DLD1 (cell line): ENCODE data around the gene DDRGK1.
"Not testable (repeated sequence)": the region's sequence is repeated elsewhere in the genome, so short reads cannot be mapped to it uniquely, and the experiment has no call there.

Source experiments
- in situ Hi-C: cut with HindIII; loops from 2 replicates; pipeline ENCODE4 v1.10.0; 2017; ENCODE audit warnings: low sequenced_read_pairs

The DDRGK1 gene

GRCh38 chr20:3218307-3218988 lies 14.0 kb upstream of the DDRGK1 start:
- in situ Hi-C loops, result no loop called here

- in situ Hi-C loops, result not testable (repeated sequence)
These were observed 11.0 kb upstream of the DDRGK1 start for GRCh38 chr20:3215359-3215917.

DNA sequence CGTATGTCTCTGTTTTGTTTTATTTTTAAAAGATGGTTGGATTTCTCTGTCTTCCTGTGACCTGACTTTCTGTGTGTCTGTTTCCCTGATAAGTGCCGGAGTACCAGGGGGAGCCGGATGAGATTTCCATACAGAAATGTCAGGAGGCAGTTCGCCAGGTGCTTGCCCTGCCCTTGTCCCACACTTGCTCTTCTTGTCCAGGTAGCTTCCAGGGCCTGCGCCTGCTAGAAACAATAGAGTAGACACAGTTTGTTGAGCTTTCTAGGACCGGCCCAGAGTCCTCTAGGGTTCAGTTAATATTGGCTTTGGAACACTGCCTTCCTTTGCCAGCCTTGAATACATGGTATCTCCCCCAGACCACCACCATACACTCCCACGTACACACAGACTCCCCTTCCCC lies 8.7 kb upstream of the DDRGK1 start:
- in situ Hi-C loops, result no loop called here

DNA sequence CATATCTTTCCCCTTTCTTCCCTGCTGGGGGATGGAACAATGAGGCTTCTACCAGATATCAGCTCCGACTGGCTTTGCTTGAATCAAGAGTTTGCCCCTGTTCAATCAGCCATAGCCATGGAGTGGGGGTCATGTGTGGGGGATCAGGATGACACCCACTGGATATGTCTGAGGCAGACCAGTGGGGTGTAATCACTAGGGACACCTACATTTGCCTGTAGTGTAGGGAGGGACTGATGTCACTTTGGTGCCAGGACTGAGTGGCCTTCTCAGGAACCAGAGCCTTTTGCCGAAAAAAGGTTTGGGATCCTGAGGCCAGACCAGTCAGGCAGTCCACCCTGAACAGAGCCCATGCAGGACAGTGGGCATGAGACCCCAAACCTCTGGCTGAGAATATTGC lies 5.9 kb upstream of the DDRGK1 start:
- in situ Hi-C loops, result no loop called here

DNA sequence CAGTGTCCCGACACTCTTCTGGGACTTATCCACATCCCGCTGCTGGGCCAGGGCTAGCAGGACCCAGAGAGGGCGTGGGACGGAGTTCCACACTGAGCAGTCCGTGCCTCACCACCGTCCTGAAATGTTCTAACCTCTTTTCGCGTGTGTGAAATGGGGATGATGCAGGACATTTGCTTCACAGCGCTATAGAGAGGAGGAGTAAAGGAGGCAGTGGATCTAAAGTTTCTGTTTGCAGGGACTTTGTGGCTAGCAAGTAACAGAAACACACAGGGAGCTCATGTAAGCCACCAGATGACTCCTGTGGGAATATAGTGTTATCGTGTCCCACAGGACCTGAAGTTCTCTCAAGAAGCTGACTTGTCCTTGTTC lies 5.5 kb upstream of the DDRGK1 start:
- in situ Hi-C loops, result no loop called here

- in situ Hi-C loops, result no loop called here
These were observed 4.9 kb upstream of the DDRGK1 start, which contains the start of gene ITPA for GRCh38 chr20:3209257-3209945. Gene ITPA (plus strand): TSS chr20:3209498. CDS start chr20:3209552, 54 bp downstream.

GRCh38 chr20:3208786-3209256 lies 4.3 kb upstream of the DDRGK1 start:
- in situ Hi-C loops, result no loop called here

- in situ Hi-C loops, result no loop called here
These were observed 963 bp downstream of the DDRGK1 start for GRCh38 chr20:3203315-3204123.

DNA sequence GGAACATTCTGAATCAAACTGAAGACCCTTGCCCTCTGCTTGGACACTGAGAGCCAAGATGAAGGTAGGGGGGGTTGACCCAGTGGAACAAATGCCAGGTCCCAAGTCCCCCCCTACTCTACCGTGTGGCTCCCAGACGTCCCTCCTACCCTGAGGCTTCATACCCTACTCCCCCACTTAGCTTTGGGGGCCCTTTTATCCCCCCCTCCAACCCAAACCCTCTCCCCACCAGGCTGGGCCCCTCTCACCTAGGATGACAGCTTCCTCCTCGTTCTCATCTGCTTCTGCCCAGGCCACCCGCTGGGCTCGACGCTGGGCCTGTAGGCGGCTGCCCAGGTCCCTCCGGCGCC lies 1.5 kb downstream of the DDRGK1 start:
- in situ Hi-C loops, result no loop called here

DNA sequence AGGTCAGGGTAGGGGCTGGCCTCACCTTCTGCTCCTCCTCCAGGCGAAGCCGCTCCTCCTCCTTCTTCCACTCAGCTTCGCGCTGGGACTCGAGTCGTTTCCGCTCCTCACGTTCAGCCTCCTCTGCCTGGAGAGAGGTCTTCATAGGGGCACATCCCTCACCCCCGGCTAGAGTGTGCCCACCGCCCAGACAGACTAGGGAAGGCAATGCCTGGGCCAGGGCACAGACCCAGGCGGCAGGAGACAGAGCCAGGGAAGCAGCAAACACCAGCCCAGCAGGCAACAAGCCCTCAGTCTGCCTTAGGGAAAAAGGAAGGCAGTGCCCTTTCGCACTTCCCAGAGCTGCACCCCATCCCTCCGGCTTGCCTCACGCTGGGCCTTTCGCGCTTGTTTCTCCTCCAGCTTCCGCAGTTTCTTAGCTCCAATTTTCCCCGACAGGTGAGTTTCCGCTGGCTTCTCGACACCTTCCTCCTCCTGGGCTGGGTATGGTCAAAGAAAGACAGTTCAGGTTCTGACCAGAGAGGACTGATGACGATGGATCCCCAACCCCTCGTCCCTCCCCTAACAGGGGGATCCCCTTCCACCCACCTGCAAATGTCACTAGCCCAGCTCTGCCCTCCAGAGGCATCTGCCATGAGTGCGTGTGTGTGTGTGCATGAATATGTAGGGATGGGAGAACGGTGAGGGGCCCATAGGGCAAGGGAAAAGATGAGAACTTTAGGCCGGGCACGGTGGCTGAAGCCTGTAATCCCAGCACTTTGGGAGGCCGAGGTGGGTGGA lies 4.3 kb downstream of the DDRGK1 start:
- in situ Hi-C loops, result no loop called here

DNA sequence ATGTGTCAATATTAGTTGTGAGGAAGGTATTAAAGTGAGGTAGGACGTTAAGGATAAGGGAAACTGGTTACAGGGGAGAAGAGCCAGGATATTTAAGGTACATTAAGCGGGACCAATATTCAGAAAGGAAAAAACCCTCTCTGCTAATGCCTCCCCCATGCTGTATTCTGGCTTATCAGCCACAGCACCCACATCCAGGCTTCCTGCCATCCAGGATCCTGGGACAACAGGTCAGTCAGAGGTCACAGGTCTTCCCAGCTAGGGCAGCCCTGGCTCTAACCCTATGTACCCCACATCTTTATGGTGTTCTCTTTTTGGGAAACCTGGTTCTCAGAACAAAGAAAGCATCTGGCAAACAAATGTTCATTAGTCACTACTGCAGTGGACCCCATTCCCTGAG lies 5.3 kb downstream of the DDRGK1 start:
- in situ Hi-C loops, result no loop called here

DNA sequence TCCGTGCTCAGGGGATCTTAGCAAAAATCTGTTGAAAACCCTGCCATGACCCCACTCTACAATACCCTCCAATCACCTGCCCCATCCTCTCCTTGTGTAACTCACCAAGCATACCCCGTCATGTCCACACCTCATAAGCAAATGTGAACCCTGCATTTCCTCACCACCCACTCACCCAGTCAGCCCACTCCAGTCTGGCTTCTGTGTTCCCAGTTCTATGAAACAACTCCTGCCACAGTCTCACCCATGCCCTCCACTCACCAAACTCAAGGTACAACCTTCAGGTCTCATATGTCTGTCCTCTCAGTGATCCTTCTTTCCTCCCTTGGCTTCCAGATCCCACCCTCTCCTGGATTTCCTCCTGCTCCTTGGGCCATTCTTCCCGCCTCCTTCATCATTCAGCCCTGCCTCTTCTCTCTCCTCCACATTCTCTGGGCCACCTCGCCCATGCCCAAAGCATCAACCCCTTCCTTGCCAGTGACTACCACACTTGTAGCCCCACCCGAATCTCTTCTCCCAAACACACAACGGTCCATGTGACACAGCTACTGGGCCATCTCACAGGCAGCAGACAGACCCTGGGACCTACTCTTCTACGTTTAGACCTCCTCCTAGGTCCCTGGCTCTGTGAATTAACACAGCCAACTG lies 8.8 kb downstream of the DDRGK1 start:
- in situ Hi-C loops, result no loop called here

DNA sequence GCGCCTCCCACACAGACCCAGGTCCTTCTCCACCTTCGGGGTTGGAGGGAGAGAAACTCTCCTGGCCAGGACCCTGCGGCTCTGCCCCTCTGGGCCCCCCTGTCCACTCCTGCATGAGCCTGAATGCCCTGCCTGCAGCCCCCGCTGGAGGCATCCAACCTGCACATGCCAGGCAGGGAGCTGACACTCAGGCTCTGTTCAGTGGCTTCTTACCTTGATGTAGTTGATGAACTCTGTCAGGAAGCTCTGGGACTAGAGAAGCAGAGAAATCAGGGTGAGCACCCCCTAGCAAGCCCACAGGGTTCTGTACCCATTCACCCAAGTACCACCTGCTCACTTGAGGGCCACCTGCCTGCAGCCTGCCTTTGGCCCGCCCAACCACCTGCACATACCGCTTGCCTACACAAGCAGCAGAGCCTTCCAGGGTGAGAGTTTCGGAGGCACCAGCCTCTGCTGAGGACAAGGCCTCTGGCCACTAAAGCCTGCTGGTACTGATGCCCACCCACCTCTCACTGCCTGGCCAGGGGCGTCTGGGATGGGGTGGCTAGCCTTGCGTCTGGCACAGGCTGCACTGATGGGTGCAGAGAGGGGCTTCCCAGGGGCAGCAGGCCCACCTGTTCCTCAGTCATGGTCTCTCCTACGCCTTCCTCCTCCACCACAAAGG lies 9.7 kb downstream of the DDRGK1 start:
- in situ Hi-C loops, result no loop called here

GRCh38 chr20:3193806-3194616 lies 10.5 kb downstream of the DDRGK1 start:
- in situ Hi-C loops, result no loop called here

- in situ Hi-C loops, result no loop called here
These were observed 12.1 kb downstream of the DDRGK1 start for GRCh38 chr20:3192226-3193015.

DNA sequence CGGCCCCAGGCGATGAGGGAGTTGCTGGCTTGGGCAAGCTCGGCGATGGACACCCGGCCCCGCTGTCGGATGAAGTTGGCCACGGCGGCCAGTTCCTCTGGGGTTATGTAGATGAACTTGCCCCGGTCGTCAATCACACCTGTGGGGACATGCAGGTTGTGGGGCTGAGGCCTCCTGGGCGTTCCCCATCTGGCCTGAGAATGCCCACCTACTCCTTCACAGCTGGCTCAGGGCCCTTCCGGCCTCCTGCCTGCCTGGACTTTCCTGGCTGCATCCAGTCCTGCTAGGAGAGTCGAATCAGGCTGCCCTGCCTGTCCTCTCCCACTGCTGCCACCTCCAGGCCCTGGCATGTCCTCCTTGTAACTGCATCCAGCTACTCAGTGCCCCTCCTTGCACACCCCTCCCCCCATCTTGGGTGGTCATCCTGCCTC lies 13.8 kb downstream of the DDRGK1 start:
- in situ Hi-C loops, result no loop called here

DNA sequence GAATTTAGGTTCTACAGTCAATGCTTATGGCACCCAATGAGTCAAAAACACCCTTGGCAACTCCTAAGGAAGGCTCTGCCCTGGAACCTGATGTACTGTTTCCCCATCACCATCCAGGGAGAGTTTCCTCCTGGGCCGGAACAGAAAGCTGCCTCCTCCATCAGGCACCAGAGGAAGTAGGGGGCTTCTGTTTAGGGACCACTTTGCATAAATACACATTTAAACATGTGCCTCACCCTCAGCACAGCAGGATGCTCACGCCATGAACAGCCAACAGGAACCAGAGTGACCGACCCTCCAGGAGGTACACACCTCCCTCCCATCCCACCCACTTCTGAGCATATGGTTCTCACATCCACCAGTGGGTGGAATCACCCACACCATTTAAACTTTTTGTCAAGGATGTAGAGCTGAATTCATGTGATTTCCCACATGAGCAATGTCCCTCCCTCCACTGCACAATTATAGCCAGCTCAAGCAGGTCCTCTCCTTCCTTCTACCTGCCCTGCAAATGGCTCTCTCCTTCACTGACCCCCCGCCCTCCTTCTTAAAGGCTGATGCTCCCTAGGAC lies 14.8 kb downstream of the DDRGK1 start:
- in situ Hi-C loops, result no loop called here
